Measurements from ENCODE around the gene SCGB2A2. TPM values are rescaled to one million over a fixed set of nuclear protein-coding genes. Genes with fewer than 3 reads are reported as not detected.

Gene SCGB2A2
- total and polyA plus RNA-seq, 2 experiments from 2014 or later: not detected

DNA sequence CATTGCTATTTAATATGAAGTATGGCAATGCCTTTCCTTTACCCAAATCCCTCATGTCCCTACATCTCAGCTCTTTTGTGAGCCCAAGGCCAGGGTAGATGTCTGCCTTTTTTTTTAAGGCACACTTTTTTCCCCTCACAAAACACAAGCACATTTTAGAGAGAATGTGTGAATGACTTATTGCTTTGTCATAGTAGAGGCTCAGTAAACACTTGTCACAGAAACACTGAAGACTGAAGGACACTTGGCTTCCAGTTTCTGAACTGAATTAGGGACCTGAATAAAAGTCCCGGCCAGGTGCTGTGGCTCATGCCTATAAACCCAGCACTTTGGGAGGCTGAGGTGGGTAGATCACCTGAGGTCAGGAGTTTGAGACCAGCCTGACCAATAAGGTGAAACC is 2.9 kb upstream of the SCGB2A2 start:
- H3K27ac Mint-ChIP-seq: no peak overlapping the region
- Histone ChIP-seq H2AFZ (no peak overlapping the region), H3K36me3 (ENCODE audit: insufficient read depth) (no peaks in the 10 kb centered on the region), H3K79me2 (replicated peaks; ENCODE audit: insufficient read depth) (no peaks in the 10 kb centered on the region), H3K4me3 (no peak overlapping the region), H3K27ac (ENCODE audit: low read depth) (no peak overlapping the region), H3K27me3 (ENCODE audit: insufficient read depth) (no peaks in the 10 kb centered on the region), H4K20me1 (replicated peaks; ENCODE audit: insufficient read depth) (no peaks in the 10 kb centered on the region), H3K9me2 (ENCODE audit: insufficient read depth) (peaks cover 4% of the 10 kb centered on the region), H3K4me2 (no peak overlapping the region), H3F3A (replicated peaks; ENCODE audit: low read depth) (no peaks in the 10 kb centered on the region), H3K4me1 (ENCODE audit: insufficient read depth) (peaks cover 5% of the 10 kb centered on the region; the same call in 1 of the 2 replicates)
- ATAC-seq (no peak), DNase-seq (ENCODE audit: low spot score) (no peak)
- no peak overlapping the region for H3K4me3 Mint-ChIP-seq
- H3K36me3 Mint-ChIP-seq (ENCODE audit: low read depth): no peaks in the 10 kb centered on the region
- TF ChIP-seq ZNF114 (CRISPR knock-in tag; IDR thresholded peaks at IDR 0.05) (no peak), NANOG (IDR thresholded peaks at IDR 0.05; ENCODE audit: borderline replicate concordance) (no peak), POLR2AphosphoS5 (IDR thresholded peaks at IDR 0.05; ENCODE audit: low read depth) (no peak), ZNF331 (CRISPR knock-in tag; IDR thresholded peaks at IDR 0.05; ENCODE audit: low read depth) (no peak), STAT1 (IDR thresholded peaks at IDR 0.05; ENCODE audit: unreplicated experiment) (no peak), EZH2 (IDR thresholded peaks at IDR 0.05; ENCODE audit: low read depth, unreplicated experiment) (no peak), CREB1 (CRISPR knock-in tag; IDR thresholded peaks at IDR 0.05; ENCODE audit: low read depth) (no peak), JUNB (IDR thresholded peaks at IDR 0.05; ENCODE audit: unreplicated experiment) (no peak), ETS1 (IDR thresholded peaks at IDR 0.05) (no peak), EZH2phosphoT487 (IDR thresholded peaks at IDR 0.05; ENCODE audit: unreplicated experiment) (no peak)
- TF ChIP-seq, protein P1, sequence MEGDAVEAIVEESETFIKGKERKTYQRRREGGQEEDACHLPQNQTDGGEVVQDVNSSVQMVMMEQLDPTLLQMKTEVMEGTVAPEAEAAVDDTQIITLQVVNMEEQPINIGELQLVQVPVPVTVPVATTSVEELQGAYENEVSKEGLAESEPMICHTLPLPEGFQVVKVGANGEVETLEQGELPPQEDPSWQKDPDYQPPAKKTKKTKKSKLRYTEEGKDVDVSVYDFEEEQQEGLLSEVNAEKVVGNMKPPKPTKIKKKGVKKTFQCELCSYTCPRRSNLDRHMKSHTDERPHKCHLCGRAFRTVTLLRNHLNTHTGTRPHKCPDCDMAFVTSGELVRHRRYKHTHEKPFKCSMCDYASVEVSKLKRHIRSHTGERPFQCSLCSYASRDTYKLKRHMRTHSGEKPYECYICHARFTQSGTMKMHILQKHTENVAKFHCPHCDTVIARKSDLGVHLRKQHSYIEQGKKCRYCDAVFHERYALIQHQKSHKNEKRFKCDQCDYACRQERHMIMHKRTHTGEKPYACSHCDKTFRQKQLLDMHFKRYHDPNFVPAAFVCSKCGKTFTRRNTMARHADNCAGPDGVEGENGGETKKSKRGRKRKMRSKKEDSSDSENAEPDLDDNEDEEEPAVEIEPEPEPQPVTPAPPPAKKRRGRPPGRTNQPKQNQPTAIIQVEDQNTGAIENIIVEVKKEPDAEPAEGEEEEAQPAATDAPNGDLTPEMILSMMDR (conservative IDR thresholded peaks at IDR 0.05; ENCODE audit: low read depth in 2 of 2): no peak
- TF ChIP-seq, protein P2, sequence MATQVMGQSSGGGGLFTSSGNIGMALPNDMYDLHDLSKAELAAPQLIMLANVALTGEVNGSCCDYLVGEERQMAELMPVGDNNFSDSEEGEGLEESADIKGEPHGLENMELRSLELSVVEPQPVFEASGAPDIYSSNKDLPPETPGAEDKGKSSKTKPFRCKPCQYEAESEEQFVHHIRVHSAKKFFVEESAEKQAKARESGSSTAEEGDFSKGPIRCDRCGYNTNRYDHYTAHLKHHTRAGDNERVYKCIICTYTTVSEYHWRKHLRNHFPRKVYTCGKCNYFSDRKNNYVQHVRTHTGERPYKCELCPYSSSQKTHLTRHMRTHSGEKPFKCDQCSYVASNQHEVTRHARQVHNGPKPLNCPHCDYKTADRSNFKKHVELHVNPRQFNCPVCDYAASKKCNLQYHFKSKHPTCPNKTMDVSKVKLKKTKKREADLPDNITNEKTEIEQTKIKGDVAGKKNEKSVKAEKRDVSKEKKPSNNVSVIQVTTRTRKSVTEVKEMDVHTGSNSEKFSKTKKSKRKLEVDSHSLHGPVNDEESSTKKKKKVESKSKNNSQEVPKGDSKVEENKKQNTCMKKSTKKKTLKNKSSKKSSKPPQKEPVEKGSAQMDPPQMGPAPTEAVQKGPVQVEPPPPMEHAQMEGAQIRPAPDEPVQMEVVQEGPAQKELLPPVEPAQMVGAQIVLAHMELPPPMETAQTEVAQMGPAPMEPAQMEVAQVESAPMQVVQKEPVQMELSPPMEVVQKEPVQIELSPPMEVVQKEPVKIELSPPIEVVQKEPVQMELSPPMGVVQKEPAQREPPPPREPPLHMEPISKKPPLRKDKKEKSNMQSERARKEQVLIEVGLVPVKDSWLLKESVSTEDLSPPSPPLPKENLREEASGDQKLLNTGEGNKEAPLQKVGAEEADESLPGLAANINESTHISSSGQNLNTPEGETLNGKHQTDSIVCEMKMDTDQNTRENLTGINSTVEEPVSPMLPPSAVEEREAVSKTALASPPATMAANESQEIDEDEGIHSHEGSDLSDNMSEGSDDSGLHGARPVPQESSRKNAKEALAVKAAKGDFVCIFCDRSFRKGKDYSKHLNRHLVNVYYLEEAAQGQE (IDR thresholded peaks at IDR 0.05; ENCODE audit: unreplicated experiment): no peak
- TF ChIP-seq, protein P3, sequence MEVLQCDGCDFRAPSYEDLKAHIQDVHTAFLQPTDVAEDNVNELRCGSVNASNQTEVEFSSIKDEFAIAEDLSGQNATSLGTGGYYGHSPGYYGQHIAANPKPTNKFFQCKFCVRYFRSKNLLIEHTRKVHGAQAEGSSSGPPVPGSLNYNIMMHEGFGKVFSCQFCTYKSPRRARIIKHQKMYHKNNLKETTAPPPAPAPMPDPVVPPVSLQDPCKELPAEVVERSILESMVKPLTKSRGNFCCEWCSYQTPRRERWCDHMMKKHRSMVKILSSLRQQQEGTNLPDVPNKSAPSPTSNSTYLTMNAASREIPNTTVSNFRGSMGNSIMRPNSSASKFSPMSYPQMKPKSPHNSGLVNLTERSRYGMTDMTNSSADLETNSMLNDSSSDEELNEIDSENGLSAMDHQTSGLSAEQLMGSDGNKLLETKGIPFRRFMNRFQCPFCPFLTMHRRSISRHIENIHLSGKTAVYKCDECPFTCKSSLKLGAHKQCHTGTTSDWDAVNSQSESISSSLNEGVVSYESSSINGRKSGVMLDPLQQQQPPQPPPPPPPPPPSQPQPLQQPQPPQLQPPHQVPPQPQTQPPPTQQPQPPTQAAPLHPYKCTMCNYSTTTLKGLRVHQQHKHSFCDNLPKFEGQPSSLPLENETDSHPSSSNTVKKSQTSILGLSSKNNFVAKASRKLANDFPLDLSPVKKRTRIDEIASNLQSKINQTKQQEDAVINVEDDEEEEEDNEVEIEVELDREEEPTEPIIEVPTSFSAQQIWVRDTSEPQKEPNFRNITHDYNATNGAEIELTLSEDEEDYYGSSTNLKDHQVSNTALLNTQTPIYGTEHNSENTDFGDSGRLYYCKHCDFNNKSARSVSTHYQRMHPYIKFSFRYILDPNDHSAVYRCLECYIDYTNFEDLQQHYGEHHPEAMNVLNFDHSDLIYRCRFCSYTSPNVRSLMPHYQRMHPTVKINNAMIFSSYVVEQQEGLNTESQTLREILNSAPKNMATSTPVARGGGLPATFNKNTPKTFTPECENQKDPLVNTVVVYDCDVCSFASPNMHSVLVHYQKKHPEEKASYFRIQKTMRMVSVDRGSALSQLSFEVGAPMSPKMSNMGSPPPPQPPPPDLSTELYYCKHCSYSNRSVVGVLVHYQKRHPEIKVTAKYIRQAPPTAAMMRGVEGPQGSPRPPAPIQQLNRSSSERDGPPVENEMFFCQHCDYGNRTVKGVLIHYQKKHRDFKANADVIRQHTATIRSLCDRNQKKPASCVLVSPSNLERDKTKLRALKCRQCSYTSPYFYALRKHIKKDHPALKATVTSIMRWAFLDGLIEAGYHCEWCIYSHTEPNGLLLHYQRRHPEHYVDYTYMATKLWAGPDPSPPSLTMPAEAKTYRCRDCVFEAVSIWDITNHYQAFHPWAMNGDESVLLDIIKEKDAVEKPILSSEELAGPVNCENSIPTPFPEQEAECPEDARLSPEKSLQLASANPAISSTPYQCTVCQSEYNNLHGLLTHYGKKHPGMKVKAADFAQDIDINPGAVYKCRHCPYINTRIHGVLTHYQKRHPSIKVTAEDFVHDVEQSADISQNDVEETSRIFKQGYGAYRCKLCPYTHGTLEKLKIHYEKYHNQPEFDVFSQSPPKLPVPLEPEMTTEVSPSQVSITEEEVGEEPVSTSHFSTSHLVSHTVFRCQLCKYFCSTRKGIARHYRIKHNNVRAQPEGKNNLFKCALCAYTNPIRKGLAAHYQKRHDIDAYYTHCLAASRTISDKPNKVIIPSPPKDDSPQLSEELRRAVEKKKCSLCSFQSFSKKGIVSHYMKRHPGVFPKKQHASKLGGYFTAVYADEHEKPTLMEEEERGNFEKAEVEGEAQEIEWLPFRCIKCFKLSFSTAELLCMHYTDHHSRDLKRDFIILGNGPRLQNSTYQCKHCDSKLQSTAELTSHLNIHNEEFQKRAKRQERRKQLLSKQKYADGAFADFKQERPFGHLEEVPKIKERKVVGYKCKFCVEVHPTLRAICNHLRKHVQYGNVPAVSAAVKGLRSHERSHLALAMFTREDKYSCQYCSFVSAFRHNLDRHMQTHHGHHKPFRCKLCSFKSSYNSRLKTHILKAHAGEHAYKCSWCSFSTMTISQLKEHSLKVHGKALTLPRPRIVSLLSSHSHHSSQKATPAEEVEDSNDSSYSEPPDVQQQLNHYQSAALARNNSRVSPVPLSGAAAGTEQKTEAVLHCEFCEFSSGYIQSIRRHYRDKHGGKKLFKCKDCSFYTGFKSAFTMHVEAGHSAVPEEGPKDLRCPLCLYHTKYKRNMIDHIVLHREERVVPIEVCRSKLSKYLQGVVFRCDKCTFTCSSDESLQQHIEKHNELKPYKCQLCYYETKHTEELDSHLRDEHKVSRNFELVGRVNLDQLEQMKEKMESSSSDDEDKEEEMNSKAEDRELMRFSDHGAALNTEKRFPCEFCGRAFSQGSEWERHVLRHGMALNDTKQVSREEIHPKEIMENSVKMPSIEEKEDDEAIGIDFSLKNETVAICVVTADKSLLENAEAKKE (CRISPR knock-in tag; IDR thresholded peaks at IDR 0.05): no peak
- H3K4me1 Mint-ChIP-seq: peaks cover 4% of the 10 kb centered on the region; the same call in 2 of the 3 replicates
- H3K9me3 Mint-ChIP-seq: no peaks in the 10 kb centered on the region
- peaks cover 7% of the 10 kb centered on the region for H3K27me3 Mint-ChIP-seq (ENCODE audit: insufficient read depth, low read depth, poor library complexity)

All from GM23338 (cell line).